GM21737 (cell line): Measurements from ENCODE around the gene FGFR2.
A peak's percentile ranks its signal among the peaks of the same experiment; 100 is the strongest.
"Not testable (repeated sequence)": the region's sequence is repeated elsewhere in the genome, so short reads cannot be mapped to it uniquely, and the experiment has no call there.

Source experiments
- ATAC-seq: cut with Tn5 transposase; IDR thresholded peaks from one replicate; pipeline ENCODE4 v1.9.1; 2021; ENCODE audit warnings: mild to moderate bottlenecking, moderate library complexity; ENCODE audit not compliant: unreplicated experiment

Gene FGFR2

DNA sequence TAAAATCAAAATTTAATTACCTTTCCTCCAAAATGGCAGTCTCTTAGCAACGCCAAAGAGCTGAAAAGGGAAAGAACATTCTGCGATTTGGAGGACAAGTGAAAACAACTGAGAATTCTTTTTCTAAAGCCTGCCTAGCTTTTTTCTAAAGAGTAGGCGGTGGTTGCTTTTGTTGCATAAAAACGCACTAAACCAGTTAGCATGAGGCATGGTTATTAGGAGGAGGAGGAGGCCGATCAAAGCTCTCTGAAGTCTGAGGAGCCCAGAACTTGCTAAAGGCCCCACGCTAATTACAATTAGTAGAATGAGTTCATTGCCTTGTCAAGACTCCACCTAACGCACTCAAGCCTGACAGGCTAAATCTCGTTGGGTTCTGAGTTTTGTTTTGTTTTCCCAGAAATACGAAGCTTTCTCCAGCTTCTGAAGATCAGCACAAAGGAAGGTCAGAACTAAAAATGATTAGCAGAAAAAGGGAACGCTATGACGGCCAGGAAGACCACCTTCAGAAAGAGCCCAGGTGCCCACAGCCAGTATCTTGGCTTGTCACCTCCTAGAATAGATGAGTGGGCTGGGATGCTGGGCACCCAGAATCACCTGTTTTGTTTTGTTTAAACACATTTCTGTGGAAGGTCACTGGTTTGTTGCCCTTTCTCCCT lies 72.0 kb downstream of the FGFR2 start:
- ATAC-seq, result no peak

DNA sequence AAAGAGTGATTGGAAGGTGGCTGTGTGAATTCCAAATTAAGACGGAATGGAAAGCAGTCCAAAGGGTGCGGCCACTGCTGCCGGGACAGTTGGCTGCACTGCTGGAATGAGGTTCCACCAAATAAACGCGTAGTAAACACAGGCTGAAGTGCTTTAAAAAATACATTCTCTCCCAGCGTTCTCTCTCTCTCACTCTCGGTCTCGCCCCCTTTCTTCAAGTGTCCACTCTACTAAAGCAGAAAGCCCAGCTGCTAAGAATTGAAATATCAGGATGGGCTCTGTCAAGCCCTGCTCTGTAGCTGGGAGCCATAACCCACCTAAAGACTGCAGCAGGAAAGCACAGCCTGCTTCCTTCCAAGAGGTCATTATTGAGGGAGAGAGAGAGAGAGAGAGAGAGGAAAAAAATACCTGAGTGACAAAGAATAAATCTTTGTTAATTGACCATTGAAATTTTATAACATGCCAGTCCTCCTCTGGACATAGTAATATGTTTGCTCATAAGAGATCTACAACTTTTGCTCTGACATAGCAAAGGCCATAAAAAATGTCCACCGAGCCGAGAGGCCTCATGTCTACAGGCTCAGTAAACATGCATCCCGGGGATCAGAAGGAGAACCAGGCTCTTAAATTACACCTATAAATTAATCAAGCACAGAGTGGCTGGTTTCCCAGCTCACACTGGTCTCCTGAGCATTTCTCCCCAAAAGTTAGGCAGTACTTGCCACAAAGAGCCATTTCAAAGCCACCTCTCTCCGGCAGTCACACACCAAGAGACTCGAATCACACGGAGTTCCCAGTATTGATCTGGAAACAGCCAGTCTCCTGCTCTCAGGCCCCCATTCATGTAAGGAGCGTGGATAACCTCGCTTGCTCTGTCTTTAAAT lies 72.8 kb downstream of the FGFR2 start:
- ATAC-seq, result no peak

GRCh38 chr10:121524157-121524817 lies 74.0 kb downstream of the FGFR2 start:
- ATAC-seq, result no peak

DNA sequence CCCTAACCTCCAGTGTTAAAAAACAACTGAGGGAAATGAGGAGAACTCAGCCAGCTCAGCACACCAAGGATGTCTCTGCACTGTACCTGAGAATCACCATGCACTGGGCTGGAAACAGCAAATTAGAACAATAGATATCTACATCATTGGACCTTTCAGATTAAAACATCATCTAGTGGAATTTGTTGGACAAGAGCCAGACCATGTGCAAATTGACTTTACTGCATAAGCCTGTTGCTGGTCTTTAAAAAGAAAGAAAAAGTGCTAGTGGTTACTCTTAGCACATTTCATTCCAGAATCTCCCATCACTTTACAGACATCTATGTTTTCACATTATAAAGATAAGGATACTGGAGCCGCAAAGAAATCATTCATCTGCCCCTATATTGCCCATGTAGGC lies 75.4 kb downstream of the FGFR2 start:
- no peak for ATAC-seq

DNA sequence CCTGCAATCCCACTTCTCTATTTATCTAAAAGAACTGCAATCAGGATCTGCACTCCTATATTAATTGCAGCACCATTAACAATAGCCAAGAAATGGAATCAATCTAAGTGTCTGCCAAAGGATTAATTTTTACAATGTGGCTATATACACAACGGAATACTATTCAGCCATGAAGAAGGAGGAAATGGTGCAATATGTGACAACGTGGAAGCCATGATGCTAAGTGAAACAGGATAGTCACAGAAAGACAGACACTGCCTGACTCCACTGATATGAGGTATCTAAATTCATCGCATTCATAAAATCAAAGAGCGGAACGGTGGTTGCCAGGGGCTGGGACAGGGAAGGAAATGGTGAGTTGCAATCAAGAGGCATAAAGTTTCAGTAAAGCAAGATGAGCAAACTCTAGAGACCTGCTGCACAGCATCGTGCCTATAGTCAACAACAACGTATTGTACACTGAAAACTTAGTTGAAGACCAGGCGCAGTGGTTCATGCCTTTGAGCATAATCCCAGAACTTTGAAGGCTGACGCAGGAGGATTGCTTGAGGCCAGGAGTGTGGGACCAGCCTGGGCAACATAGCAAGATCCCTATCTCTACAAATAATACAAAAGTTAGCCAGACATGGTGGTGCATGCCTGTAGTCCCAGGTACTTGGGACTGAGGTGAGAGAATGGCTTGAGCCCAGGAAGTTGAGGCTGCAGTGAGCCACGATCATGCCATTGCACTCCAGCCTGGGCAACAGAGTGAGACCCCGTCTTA lies 76.3 kb downstream of the FGFR2 start:
- ATAC-seq, result no peak

- not testable (repeated sequence) for ATAC-seq
These were observed 77.7 kb downstream of the FGFR2 start for GRCh38 chr10:121520526-121520925.

DNA sequence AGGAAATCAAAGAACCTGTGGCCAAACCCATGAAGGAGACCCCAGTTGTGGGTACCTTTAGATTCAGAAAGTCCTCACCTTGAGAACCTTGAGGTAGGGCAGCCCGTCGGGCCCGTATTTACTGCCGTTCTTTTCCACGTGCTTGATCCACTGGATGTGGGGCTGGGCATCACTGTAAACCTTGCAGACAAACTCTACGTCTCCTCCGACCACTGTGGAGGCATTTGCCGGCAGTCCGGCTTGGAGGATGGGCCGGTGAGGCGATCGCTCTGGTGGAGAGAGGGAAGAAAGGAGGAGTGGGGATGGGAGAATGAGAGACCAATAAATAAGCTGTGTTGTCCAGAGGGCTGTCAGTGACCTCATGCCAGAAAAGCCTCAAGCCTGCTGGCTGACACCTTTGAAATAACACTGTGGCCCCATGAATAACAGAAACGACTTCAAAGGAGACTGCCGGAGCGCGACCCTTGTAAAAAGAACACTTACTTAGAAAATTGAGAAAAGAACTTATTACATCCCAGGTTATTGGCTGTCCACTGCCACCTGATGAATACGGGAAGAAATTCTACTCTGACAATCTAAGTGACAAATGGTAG lies 78.2 kb downstream of the FGFR2 start:
- no peak for ATAC-seq

- ATAC-seq, result no peak
These were observed 78.8 kb downstream of the FGFR2 start for GRCh38 chr10:121519411-121519810.

- no peak for ATAC-seq
These were observed 79.9 kb downstream of the FGFR2 start for GRCh38 chr10:121518333-121518732.

GRCh38 chr10:121516093-121516865 lies 82.0 kb downstream of the FGFR2 start:
- peak; percentile 84 for ATAC-seq

DNA sequence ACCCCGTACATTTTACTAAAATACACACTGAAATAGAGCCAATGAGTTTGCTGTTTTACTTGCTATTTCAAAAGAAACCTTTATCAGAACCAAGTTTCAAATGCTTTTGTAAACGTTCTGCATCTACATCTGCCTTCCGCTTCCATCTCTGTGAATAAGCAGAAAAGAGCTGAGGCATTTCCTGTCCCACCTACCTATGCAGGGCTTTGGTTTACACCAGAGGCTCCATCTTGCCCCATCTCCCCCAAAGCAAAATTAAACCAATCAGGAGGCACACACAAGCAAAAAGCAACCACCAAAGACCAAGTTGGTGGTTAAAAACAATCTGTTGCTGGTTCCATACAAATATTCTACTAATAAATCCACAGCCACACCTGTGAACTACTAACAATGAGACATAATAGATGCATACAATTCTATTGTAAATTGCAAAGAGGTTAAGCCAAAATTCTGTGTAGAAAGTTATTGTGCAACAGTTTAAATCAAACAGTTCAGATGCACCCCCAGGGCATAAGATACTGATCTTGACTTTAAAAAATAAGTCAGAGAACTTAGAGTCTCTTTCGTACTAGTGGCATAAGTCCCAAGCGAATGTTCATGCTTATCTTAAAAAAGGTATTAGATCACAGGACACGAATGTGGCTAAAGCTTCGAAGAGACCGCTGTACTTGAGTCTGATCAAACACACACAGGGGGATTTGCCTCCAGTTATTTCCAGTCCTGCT lies 83.9 kb downstream of the FGFR2 start:
- no peak for ATAC-seq

- ATAC-seq, result no peak
These were observed 86.3 kb downstream of the FGFR2 start for GRCh38 chr10:121511943-121512342.

DNA sequence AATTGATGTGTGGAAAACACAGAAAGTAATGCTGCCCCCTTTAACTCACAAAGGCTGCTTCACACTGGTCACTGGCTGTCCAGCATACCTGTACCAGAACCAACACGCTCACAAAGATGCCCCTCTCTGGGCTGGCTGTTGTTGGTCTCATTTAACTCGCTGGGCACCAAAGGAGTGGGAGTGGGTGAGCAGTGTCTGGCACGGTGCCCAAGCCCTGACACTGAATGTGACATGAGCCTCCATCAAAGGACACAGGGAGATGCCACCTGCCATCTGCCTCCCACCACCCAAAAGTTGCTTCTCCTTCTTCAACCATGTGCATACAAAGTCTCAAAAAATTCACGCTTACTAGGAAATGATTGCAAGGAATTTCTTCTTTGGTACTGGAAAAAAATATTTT lies 86.8 kb downstream of the FGFR2 start:
- ATAC-seq, result no peak

- ATAC-seq, result no peak
These were observed 88.0 kb downstream of the FGFR2 start for GRCh38 chr10:121510201-121510771.

DNA sequence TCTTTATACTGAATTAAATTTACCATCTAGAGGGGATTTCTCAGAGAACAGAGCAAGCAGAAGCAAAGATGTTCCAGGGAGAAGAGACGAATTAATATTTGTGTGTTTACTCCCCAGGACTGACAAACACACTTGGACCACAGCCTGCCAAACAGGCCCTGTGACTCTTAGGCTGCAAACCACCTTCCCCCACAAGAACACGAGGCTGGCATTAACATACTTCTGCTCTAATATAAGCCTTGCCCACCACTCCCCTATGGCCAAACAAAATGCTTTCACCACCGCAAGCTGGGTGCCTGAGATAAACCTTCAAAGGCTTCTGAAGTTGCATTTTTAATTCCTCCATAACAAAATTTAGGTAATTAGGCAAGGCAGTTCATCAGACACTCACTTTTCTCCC lies 88.4 kb downstream of the FGFR2 start:
- ATAC-seq, result no peak

DNA sequence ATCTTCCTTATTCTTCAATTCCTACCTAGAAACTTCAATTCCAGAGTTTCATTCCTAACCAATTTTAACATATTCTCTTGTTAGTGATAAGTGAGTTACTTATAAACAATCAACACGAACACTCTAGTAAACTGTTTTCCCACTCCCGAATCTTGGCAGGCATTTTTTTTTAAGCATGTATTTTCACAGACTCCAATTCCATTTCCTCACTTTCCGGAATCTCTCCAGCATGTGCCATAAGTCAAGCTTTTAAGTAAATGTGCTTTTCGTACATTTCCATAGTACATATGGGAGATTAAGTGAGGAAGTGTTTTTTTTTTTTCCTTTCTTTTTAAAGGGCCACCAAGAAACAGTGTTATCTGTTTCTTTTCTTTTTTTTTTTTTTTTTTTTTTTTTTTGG lies 89.1 kb downstream of the FGFR2 start:
- no peak for ATAC-seq

GRCh38 chr10:121503587-121504051 lies 94.6 kb downstream of the FGFR2 start:
- no peak for ATAC-seq

DNA sequence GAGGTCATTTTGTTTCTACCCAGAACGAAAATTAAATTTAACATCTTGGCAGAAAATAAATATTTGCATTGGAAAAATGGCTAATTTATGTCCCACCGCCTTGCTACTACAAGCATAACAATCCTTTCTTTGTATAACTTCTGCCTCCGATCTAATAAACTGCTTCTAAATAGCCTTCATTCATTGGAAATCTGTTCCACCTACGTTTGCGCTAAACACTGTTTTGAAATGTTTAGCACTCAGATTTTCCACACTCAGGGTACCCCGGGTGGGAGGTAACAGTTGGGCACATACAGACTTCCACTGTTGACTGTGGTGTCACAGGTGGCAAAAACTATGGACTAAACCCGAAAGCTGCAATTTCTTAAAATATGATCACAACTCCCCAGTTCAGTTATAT lies 96.4 kb downstream of the FGFR2 start:
- ATAC-seq, result no peak
